Activated CD8-positive, alpha-beta T cell treated with anti-CD3 and anti-CD28 coated beads for 36 hours (primary cell): Measurements from ENCODE around the gene NUDT1. TPM values are rescaled to one million over a fixed set of nuclear protein-coding genes. Genes with fewer than 3 reads are reported as not detected.

Experiments
- ATAC-seq: fragments of 200-7000 bp; cut with Tn5 transposase; one replicate; pipeline ENCODE4 v1.10.0; 2021; ENCODE audit warnings: mild to moderate bottlenecking, moderate library complexity
- CTCF ChIA-PET: fragments of 350-600 bp; sonication (Branson Sonifier 250); formaldehyde crosslinking; loops from one replicate; lab custom pipeline; 2021; ENCODE audit warnings: antibody characterized with exemption; lab: Charles Lee
- POLR2A ChIA-PET: fragments of 350-600 bp; sonication (Branson Sonifier 250); formaldehyde crosslinking; loops from one replicate; lab custom pipeline; 2021; ENCODE audit warnings: antibody characterized with exemption; lab: Charles Lee
- DNase-seq: peaks from one replicate; pipeline ENCODE4 v3.0.0-alpha.2; 2020
- H3K27ac Mint-ChIP-seq: one replicate; pipeline ENCODE4 v1.8.0; 2021; ENCODE audit warnings: mild to moderate bottlenecking, mixed read lengths
- H3K27me3 Mint-ChIP-seq: one replicate; pipeline ENCODE4 v1.8.0; 2021; ENCODE audit warnings: mixed read lengths
- H3K36me3 Mint-ChIP-seq: one replicate; pipeline ENCODE4 v1.8.0; 2021; ENCODE audit warnings: low read depth, mixed read lengths
- H3K4me1 Mint-ChIP-seq: one replicate; pipeline ENCODE4 v1.8.0; 2021; ENCODE audit warnings: low read depth, mixed read lengths
- H3K4me3 Mint-ChIP-seq: one replicate; pipeline ENCODE4 v1.8.0; 2021; ENCODE audit warnings: mild to moderate bottlenecking, moderate library complexity, mixed read lengths
- H3K9me3 Mint-ChIP-seq: one replicate; pipeline ENCODE4 v1.8.0; 2021; ENCODE audit warnings: mixed read lengths
- CTCF ChIP-seq: fragments of 200-600 bp; IDR thresholded peaks from one replicate; pipeline ENCODE4 v1.8.0; 2022; ENCODE audit warnings: antibody characterized with exemption, mild to moderate bottlenecking
- intact Hi-C: fragments of 100-400 bp; cut with micrococcal nuclease; formaldehyde crosslinking; loops from one replicate; pipeline ENCODE4 v1.10.0; 2022
- total RNA-seq, 2 experiments: library from RNA; stranded (reverse); gene quantifications; one replicate each; pipeline ENCODE4 v1.2.3, GENCODE V29; 2021

The NUDT1 gene
- total RNA-seq, 2 experiments from 2014 or later, result 90.2 to 93.9 TPM

GRCh38 chr7:2205036-2205780, 36.8 kb upstream of the NUDT1 start:
- H3K27ac Mint-ChIP-seq, result no peak overlapping the region
- ChIA-PET CTCF (no interaction called here), POLR2A (no interaction called here)
- no peaks in the 10 kb centered on the region for H3K9me3 Mint-ChIP-seq
- intact Hi-C loops, result no loop called here
- no peaks in the 10 kb centered on the region for H3K27me3 Mint-ChIP-seq
- H3K4me1 Mint-ChIP-seq, result peaks cover 2% of the 10 kb centered on the region
- no peak for ATAC-seq
- DNase-seq, result no peak
- TF ChIP-seq CTCF, result no peak
- peaks cover 4% of the 10 kb centered on the region for H3K36me3 Mint-ChIP-seq
- no peak overlapping the region for H3K4me3 Mint-ChIP-seq

GRCh38 chr7:2208712-2209111, 33.3 kb upstream of the NUDT1 start:
- POLR2A ChIA-PET, result no interaction called here
- CTCF ChIA-PET, result interaction anchor here (0.9 to 1.4 kb wide), 3 partner anchors 13 to 630 kb away, joined by 3 to 4 read pairs (median 4); no protein-coding TSS in a partner anchor
- DNase-seq, result no peak
- intact Hi-C loops, result no loop called here
- peaks cover 12% of the 10 kb centered on the region for H3K36me3 Mint-ChIP-seq
- no peaks in the 10 kb centered on the region for H3K9me3 Mint-ChIP-seq
- no peak overlapping the region for H3K27ac Mint-ChIP-seq
- ATAC-seq, result no peak
- H3K4me3 Mint-ChIP-seq, result no peak overlapping the region
- TF ChIP-seq CTCF, result no peak
- H3K27me3 Mint-ChIP-seq, result no peaks in the 10 kb centered on the region
- H3K4me1 Mint-ChIP-seq, result peaks cover 2% of the 10 kb centered on the region

GRCh38 chr7:2209146-2209960, 32.7 kb upstream of the NUDT1 start:
- TF ChIP-seq CTCF, result peak; percentile 55
- ChIA-PET POLR2A (no interaction called here), CTCF (interaction anchor here (0.9 to 1.4 kb wide), 5 partner anchors 14 to 630 kb away, joined by 3 to 6 read pairs (median 4); no protein-coding TSS in a partner anchor)
- H3K36me3 Mint-ChIP-seq, result peaks cover 12% of the 10 kb centered on the region
- H3K9me3 Mint-ChIP-seq, result no peaks in the 10 kb centered on the region
- no peaks in the 10 kb centered on the region for H3K27me3 Mint-ChIP-seq
- no peak overlapping the region for H3K4me3 Mint-ChIP-seq
- DNase-seq, result peak; percentile 65
- ATAC-seq, result peak; percentile 75
- H3K27ac Mint-ChIP-seq, result no peak overlapping the region
- peaks cover 2% of the 10 kb centered on the region for H3K4me1 Mint-ChIP-seq
- intact Hi-C loops, result no loop called here

GRCh38 chr7:2209961-2210323, 32.1 kb upstream of the NUDT1 start:
- H3K36me3 Mint-ChIP-seq, result peaks cover 16% of the 10 kb centered on the region
- ChIA-PET CTCF (interaction anchor here (1.0 to 1.4 kb wide), 4 partner anchors 15 to 631 kb away, joined by 3 to 6 read pairs (median 4); no protein-coding TSS in a partner anchor), POLR2A (no interaction called here)
- H3K9me3 Mint-ChIP-seq, result no peaks in the 10 kb centered on the region
- ATAC-seq (no peak), DNase-seq (no peak)
- H3K4me1 Mint-ChIP-seq, result peaks cover 5% of the 10 kb centered on the region
- H3K4me3 Mint-ChIP-seq, result no peak overlapping the region
- no peaks in the 10 kb centered on the region for H3K27me3 Mint-ChIP-seq
- no peak overlapping the region for H3K27ac Mint-ChIP-seq
- intact Hi-C loops, result no loop called here
- TF ChIP-seq CTCF, result no peak
